ENCODE data around the gene SEC61A2. TPM values are rescaled to one million over a fixed set of nuclear protein-coding genes. Genes with fewer than 3 reads are reported as not detected.

The SEC61A2 gene
- total RNA-seq, 3 donors from 2014 or later (not counting 1 experiment from before 2014, with no cell fraction given) = 16.6 to 22.2 (median 17.4) TPM

- peaks cover 19 to 22% of the 10 kb centered on the region in 2 donors for H3K4me1 Mint-ChIP-seq
- no peaks in the 10 kb centered on the region for H3K27me3 Mint-ChIP-seq (ENCODE audit: low read depth in 2 of 2)
- H3K4me3 Mint-ChIP-seq = no peak overlapping the region
- Histone ChIP-seq H3K4me1 (ENCODE audit: control insufficient read depth, insufficient read depth, low read length) (no peaks in the 10 kb centered on the region), H3K9me3 (ENCODE audit: control insufficient read depth, insufficient read depth, low read length) (no peaks in the 10 kb centered on the region), H3K27me3 (ENCODE audit: control insufficient read depth, insufficient read depth, low read length) (no peaks in the 10 kb centered on the region), H3K36me3 (ENCODE audit: control insufficient read depth, insufficient read depth, low read length) (peaks cover 50% of the 10 kb centered on the region), H3K27ac (ENCODE audit: low read length) (no peak overlapping the region), H3K4me3 (ENCODE audit: low read length) (no peak overlapping the region)
- DNase-seq (no peak), ATAC-seq (no peak)
- no peak overlapping the region for H3K27ac Mint-ChIP-seq
- peaks cover 22% of the 10 kb centered on the region for H3K36me3 Mint-ChIP-seq
- intact Hi-C loops (cut with micrococcal nuclease) = loop anchor here (1.0 to 2.0 kb wide), 2 partner anchors 498 to 689 kb away; no protein-coding TSS in a partner anchor
- TF ChIP-seq, protein P1, sequence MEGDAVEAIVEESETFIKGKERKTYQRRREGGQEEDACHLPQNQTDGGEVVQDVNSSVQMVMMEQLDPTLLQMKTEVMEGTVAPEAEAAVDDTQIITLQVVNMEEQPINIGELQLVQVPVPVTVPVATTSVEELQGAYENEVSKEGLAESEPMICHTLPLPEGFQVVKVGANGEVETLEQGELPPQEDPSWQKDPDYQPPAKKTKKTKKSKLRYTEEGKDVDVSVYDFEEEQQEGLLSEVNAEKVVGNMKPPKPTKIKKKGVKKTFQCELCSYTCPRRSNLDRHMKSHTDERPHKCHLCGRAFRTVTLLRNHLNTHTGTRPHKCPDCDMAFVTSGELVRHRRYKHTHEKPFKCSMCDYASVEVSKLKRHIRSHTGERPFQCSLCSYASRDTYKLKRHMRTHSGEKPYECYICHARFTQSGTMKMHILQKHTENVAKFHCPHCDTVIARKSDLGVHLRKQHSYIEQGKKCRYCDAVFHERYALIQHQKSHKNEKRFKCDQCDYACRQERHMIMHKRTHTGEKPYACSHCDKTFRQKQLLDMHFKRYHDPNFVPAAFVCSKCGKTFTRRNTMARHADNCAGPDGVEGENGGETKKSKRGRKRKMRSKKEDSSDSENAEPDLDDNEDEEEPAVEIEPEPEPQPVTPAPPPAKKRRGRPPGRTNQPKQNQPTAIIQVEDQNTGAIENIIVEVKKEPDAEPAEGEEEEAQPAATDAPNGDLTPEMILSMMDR (IDR thresholded peaks at IDR 0.05) = no peak
- 100% methylated on average over 3 of the region's 3 CpGs for WGBS (ENCODE audit: insufficient coverage)
- no peaks in the 10 kb centered on the region for H3K9me3 Mint-ChIP-seq
These were observed 84.1 kb downstream of the SEC61A2 start for GRCh38 chr10:12213621-12214020.

GRCh38 chr10:12214093-12214492 is 84.6 kb downstream of the SEC61A2 start:
- DNase-seq (no peak), ATAC-seq (no peak)
- Mint-ChIP-seq H3K27ac (peak overlapping the region; percentile 85 to 88), H3K36me3 (peaks cover 27% of the 10 kb centered on the region), H3K4me1 (peaks cover 18% of the 10 kb centered on the region in 2 donors), H3K9me3 (no peaks in the 10 kb centered on the region), H3K4me3 (no peak overlapping the region), H3K27me3 (ENCODE audit: low read depth in 2 of 2) (no peaks in the 10 kb centered on the region)
- H3K27me3 ChIP-seq (ENCODE audit: control insufficient read depth, insufficient read depth, low read length) = no peaks in the 10 kb centered on the region
- peaks cover 53% of the 10 kb centered on the region for H3K36me3 ChIP-seq (ENCODE audit: control insufficient read depth, insufficient read depth, low read length)
- H3K9me3 ChIP-seq (ENCODE audit: control insufficient read depth, insufficient read depth, low read length) = no peaks in the 10 kb centered on the region
- WGBS (ENCODE audit: insufficient coverage) = 96% methylated on average over 3 of the region's 4 CpGs
- TF ChIP-seq, protein P1 (IDR thresholded peaks at IDR 0.05) = no peak
- intact Hi-C loops (cut with micrococcal nuclease) = loop anchor here (1.0 to 2.0 kb wide), 2 partner anchors 497 to 689 kb away; no protein-coding TSS in a partner anchor
- H3K4me1 ChIP-seq (ENCODE audit: control insufficient read depth, insufficient read depth, low read length) = no peaks in the 10 kb centered on the region
- H3K27ac ChIP-seq (ENCODE audit: low read length) = no peak overlapping the region
- H3K4me3 ChIP-seq (ENCODE audit: low read length) = no peak overlapping the region

GRCh38 chr10:12214763-12215218 is 85.3 kb downstream of the SEC61A2 start:
- Mint-ChIP-seq H3K9me3 (no peaks in the 10 kb centered on the region), H3K4me3 (peak overlapping the region; percentile 79), H3K27ac (peak overlapping the region; percentile 85 to 88), H3K4me1 (peaks cover 16 to 18% of the 10 kb centered on the region in 2 donors), H3K27me3 (ENCODE audit: low read depth in 2 of 2) (no peaks in the 10 kb centered on the region), H3K36me3 (peaks cover 30% of the 10 kb centered on the region)
- peak overlapping the region; percentile 29 for H3K4me3 ChIP-seq (ENCODE audit: low read length)
- peaks cover 57% of the 10 kb centered on the region for H3K36me3 ChIP-seq (ENCODE audit: control insufficient read depth, insufficient read depth, low read length)
- DNase-seq (peak in 1 of 2 donors; percentile 79), ATAC-seq (peak; percentile 60 to 79 (median 68))
- intact Hi-C loops (cut with micrococcal nuclease) = loop anchor here (1.0 to 2.0 kb wide), 3 partner anchors 442 to 688 kb away; no protein-coding TSS in a partner anchor
- H3K27ac ChIP-seq (ENCODE audit: low read length) = peak overlapping the region; percentile 43
- H3K27me3 ChIP-seq (ENCODE audit: control insufficient read depth, insufficient read depth, low read length) = no peaks in the 10 kb centered on the region
- WGBS (ENCODE audit: insufficient coverage) = 33% methylated on average over 4 of the region's 6 CpGs
- no peaks in the 10 kb centered on the region for H3K4me1 ChIP-seq (ENCODE audit: control insufficient read depth, insufficient read depth, low read length)
- TF ChIP-seq, protein P1 (IDR thresholded peaks at IDR 0.05) = peak; percentile 88
- H3K9me3 ChIP-seq (ENCODE audit: control insufficient read depth, insufficient read depth, low read length) = no peaks in the 10 kb centered on the region

Other genes with a start within 250 kb of the SEC61A2 start
- 10 to 100 TPM; 29.3 to 33.2 (median 30.1) TPM for gene UPF2, start 86.9 kb upstream of the SEC61A2 start, total RNA-seq
- gene DHTKD1, start 60.7 kb upstream of the SEC61A2 start, total RNA-seq = 10 to 100 TPM; 14.4 to 17.3 (median 14.8) TPM
- gene NUDT5, start 66.2 kb downstream of the SEC61A2 start, total RNA-seq = 10 to 100 TPM; 25.7 to 39.1 (median 29.4) TPM
- gene CDC123, start 66.5 kb downstream of the SEC61A2 start, total RNA-seq = 10 to 100 TPM; 45.8 to 53.3 (median 47.6) TPM
- gene CAMK1D, start 219.9 kb downstream of the SEC61A2 start, total RNA-seq = 10 to 100 TPM; 44.2 to 56.4 (median 49.7) TPM

Data from natural killer cell (primary cell).